Chondrocyte (in vitro differentiated cells): ENCODE results near the gene DNAJC13. TPM values are rescaled to one million over a fixed set of nuclear protein-coding genes. Genes with fewer than 3 reads are reported as not detected.

Experiments used
- DNase-seq: peaks from one replicate; pipeline ENCODE4 v3.0.0; 2021; ENCODE audit warnings: mixed read lengths, low spot score
- H3K27ac Mint-ChIP-seq: one replicate; pipeline ENCODE4 v1.8.0; 2021; ENCODE audit warnings: mild to moderate bottlenecking, moderate library complexity, mixed read lengths; ENCODE audit not compliant: unreplicated experiment
- H3K27me3 Mint-ChIP-seq: 2 replicates; pipeline ENCODE4 v1.8.0; 2021; ENCODE audit warnings: low read depth, mixed read lengths
- H3K36me3 Mint-ChIP-seq: 2 replicates; pipeline ENCODE4 v1.8.0; 2021; ENCODE audit warnings: low read depth, mixed read lengths
- H3K4me1 Mint-ChIP-seq: 2 replicates; pipeline ENCODE4 v1.8.0; 2021; ENCODE audit warnings: low read depth, mild to moderate bottlenecking, mixed read lengths
- H3K4me3 Mint-ChIP-seq: one replicate; pipeline ENCODE4 v1.8.0; 2021; ENCODE audit warnings: mild to moderate bottlenecking, moderate library complexity, mixed read lengths; ENCODE audit not compliant: unreplicated experiment
- H3K9me3 Mint-ChIP-seq: 2 replicates; pipeline ENCODE4 v1.8.0; 2021; ENCODE audit warnings: low read depth, mixed read lengths
- total RNA-seq: library from RNA; stranded (reverse); gene quantifications from 3 replicates; pipeline ENCODE4 v1.2.1, GENCODE V29; 2021
- TF ChIP-seq, protein P1 (sequence below): fragments of 200-600 bp; sonication (generic); IDR thresholded peaks from 2 replicates; pipeline ENCODE4 v1.5.0; 2021; ENCODE audit warnings: antibody characterized with exemption, mild to moderate bottlenecking, moderate library complexity

Gene DNAJC13
- total RNA-seq, 1 donor from 2014 or later: 49.1 TPM

- no peaks in the 10 kb centered on the region for H3K9me3 Mint-ChIP-seq
- H3K4me1 Mint-ChIP-seq: no peaks in the 10 kb centered on the region
- no peak overlapping the region for H3K27ac Mint-ChIP-seq
- H3K36me3 Mint-ChIP-seq: no peaks in the 10 kb centered on the region
- no peak overlapping the region for H3K4me3 Mint-ChIP-seq
- DNase-seq: no peak
- H3K27me3 Mint-ChIP-seq: peaks cover 57% of the 10 kb centered on the region
- TF ChIP-seq, protein P1, sequence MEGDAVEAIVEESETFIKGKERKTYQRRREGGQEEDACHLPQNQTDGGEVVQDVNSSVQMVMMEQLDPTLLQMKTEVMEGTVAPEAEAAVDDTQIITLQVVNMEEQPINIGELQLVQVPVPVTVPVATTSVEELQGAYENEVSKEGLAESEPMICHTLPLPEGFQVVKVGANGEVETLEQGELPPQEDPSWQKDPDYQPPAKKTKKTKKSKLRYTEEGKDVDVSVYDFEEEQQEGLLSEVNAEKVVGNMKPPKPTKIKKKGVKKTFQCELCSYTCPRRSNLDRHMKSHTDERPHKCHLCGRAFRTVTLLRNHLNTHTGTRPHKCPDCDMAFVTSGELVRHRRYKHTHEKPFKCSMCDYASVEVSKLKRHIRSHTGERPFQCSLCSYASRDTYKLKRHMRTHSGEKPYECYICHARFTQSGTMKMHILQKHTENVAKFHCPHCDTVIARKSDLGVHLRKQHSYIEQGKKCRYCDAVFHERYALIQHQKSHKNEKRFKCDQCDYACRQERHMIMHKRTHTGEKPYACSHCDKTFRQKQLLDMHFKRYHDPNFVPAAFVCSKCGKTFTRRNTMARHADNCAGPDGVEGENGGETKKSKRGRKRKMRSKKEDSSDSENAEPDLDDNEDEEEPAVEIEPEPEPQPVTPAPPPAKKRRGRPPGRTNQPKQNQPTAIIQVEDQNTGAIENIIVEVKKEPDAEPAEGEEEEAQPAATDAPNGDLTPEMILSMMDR: no peak
Measured at GRCh38 chr3:132406587-132406986, 10.7 kb upstream of the DNAJC13 start.

DNA sequence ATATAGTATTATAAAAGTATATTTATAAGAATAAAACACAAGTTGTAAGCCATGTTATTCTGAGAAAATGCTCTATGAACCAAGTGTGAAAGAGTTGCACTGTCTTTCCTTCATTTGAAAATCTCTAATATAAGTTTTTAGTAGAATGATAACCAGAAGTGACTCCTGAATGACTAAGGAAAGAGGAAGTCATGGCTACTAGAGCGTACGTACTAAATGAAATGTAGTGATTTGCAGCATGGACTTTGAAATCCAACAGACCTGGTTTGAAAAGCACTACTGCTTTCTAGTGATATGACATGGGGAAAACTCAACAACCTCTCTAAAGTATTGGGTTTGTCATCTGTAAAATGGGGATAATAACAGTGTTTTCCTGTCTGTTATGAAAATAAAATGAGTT lies 10.3 kb upstream of the DNAJC13 start:
- Mint-ChIP-seq H3K9me3 (no peaks in the 10 kb centered on the region), H3K27me3 (peaks cover 56% of the 10 kb centered on the region)

GRCh38 chr3:132414841-132415240 lies 2.5 kb upstream of the DNAJC13 start:
- Mint-ChIP-seq H3K36me3 (no peaks in the 10 kb centered on the region), H3K4me1 (peaks cover 14% of the 10 kb centered on the region), H3K27me3 (peaks cover 7% of the 10 kb centered on the region), H3K27ac (no peak overlapping the region), H3K9me3 (no peaks in the 10 kb centered on the region), H3K4me3 (no peak overlapping the region)
- TF ChIP-seq, protein P1: no peak
- no peak for DNase-seq

More for the DNA sequence above, 10.3 kb upstream of the DNAJC13 start:
- Mint-ChIP-seq H3K4me1 (no peaks in the 10 kb centered on the region), H3K4me3 (no peak overlapping the region), H3K27ac (no peak overlapping the region), H3K36me3 (no peaks in the 10 kb centered on the region)
- DNase-seq: no peak
- TF ChIP-seq, protein P1: no peak

- H3K4me3 Mint-ChIP-seq: no peak overlapping the region
- TF ChIP-seq, protein P1: no peak
- H3K9me3 Mint-ChIP-seq: no peaks in the 10 kb centered on the region
- DNase-seq: no peak
- peaks cover 27% of the 10 kb centered on the region for H3K4me1 Mint-ChIP-seq
- H3K27me3 Mint-ChIP-seq: peaks cover under 1% of the 10 kb centered on the region
- H3K27ac Mint-ChIP-seq: no peak overlapping the region
- no peaks in the 10 kb centered on the region for H3K36me3 Mint-ChIP-seq
Measured at GRCh38 chr3:132416161-132416560, 1.1 kb upstream of the DNAJC13 start.

DNA sequence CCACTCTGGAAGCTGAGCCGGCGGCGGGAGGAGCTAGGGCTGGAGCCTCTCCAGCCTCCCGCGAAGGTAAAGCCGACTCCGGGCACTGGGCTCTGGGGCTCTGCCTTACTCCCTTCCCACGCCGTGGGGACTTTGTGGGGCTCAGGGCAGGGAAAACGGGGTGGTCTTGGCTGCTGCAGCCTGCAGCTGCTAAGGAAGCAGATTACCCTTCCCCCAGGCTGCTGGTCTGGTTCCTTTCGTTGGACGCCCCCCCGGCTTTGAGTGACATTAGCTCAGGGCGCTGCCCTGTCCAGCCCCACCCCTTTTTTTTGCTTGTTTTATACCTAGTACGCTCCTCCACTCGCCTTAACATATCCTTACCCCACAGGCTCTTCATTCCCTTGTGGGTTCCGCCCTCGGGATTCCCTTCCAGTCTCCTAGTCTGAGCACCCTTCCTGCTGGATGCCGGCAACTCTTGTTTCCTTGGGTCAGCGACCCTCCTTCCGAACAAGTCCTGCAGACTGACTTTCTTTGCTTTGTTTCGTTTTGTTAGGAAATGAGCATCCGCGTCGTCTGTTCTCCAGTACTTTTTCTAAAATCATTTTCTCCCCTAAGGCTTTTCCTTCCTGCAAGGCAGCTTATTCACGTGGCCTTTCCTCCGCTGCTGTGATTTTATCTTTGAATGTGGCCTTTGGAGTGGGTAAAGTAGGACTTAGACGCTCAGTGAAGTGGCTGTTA lies 551 bp downstream of the DNAJC13 start:
- Mint-ChIP-seq H3K27me3 (no peaks in the 10 kb centered on the region), H3K9me3 (no peaks in the 10 kb centered on the region), H3K4me1 (peaks cover 43% of the 10 kb centered on the region), H3K36me3 (no peaks in the 10 kb centered on the region), H3K4me3 (peak overlapping the region; percentile 99), H3K27ac (peak overlapping the region; percentile 97)
- TF ChIP-seq, protein P1: no peak
- peak; percentile 87 for DNase-seq
